Skeletal muscle tissue (tissue), 2 donors: ENCODE data around the gene CT47B1. TPM values are rescaled to one million over a fixed set of nuclear protein-coding genes. Genes with fewer than 3 reads are reported as not detected.

Experiments used
- small RNA-seq: library from RNA; depleted of rRNA; stranded (forward); fragments of <200 nt; gene quantifications from one replicate; pipeline ENCODE3, GENCODE V24; 2014
- total RNA-seq: library from RNA; depleted of rRNA; stranded (reverse); fragments of >200 nt; gene quantifications from one replicate; pipeline ENCODE4 v1.2.3, GENCODE V29; 2014

CT47B1 gene
- total RNA-seq, 1 donor from 2014 or later: not detected

Small RNA genes within 50 kb of the gene (small RNA-seq; reads per million reads assigned to genes)
- gene AC008162.1: not detected

Other genes starting within 250 kb of the CT47B1 start
- 16.2 TPM for gene C1GALT1C1, start 245.8 kb downstream of the CT47B1 start, total RNA-seq
- not detected for gene CT47A11, start 61.3 kb upstream of the CT47B1 start, total RNA-seq
- not detected for gene CT47A10, start 66.2 kb upstream of the CT47B1 start, total RNA-seq
- gene CT47A9, start 71.0 kb upstream of the CT47B1 start, total RNA-seq: not detected
- not detected for gene CT47A8, start 75.9 kb upstream of the CT47B1 start, total RNA-seq
- not detected for gene CT47A7, start 80.7 kb upstream of the CT47B1 start, total RNA-seq
- not detected for gene CT47A6, start 85.6 kb upstream of the CT47B1 start, total RNA-seq
- not detected for gene CT47A5, start 90.5 kb upstream of the CT47B1 start, total RNA-seq
- not detected for gene CT47A4, start 95.3 kb upstream of the CT47B1 start, total RNA-seq
- not detected for gene CT47A3, start 100.2 kb upstream of the CT47B1 start, total RNA-seq
- not detected for gene CT47A2, start 105.1 kb upstream of the CT47B1 start, total RNA-seq
- gene CT47A1, start 109.9 kb upstream of the CT47B1 start, total RNA-seq: not detected
- gene GLUD2, start 171.7 kb upstream of the CT47B1 start, total RNA-seq: 3.7 TPM